Naive B cell (primary cell): ENCODE measurements around the gene TSPAN3. TPM values are rescaled to one million over a fixed set of nuclear protein-coding genes. Genes with fewer than 3 reads are reported as not detected.

Source experiments
- ATAC-seq, 2 donors: fragments of 150-1000 bp; cut with Tn5 transposase; 2 replicates each; pipeline ENCODE4 v1.10.0; 2021; ENCODE audit warnings: low read depth in 2 of 2, mild to moderate bottlenecking in 2 of 2, moderate library complexity in 2 of 2
- DNase-seq: peaks from one replicate; pipeline ENCODE4 v3.0.0; 2022
- H3K27ac Mint-ChIP-seq, 6 donors: one replicate each; pipeline ENCODE4 v1.8.0; 2020 to 2022; ENCODE audit warnings: mild to moderate bottlenecking in 6 of 6, mixed read lengths in 6 of 6, moderate library complexity in 5 of 6, inconsistent platforms in 2 of 6
- H3K27me3 Mint-ChIP-seq, 3 donors: one replicate each; pipeline ENCODE4 v1.8.0; 2021 to 2022; ENCODE audit warnings: mixed read lengths in 3 of 3, mild to moderate bottlenecking in 1 of 3
- H3K36me3 Mint-ChIP-seq, 2 donors: one replicate each; pipeline ENCODE4 v1.8.0; 2020 to 2022; ENCODE audit warnings: mixed read lengths in 2 of 2, inconsistent platforms in 1 of 2, mild to moderate bottlenecking in 1 of 2
- H3K4me1 Mint-ChIP-seq, 3 donors: one replicate each; pipeline ENCODE4 v1.8.0; 2020 to 2022; ENCODE audit warnings: mixed read lengths in 3 of 3, inconsistent platforms in 1 of 3, mild to moderate bottlenecking in 1 of 3, moderate library complexity in 1 of 3
- H3K4me3 Mint-ChIP-seq, 8 donors: one replicate each; pipeline ENCODE4 v1.8.0; 2020 to 2022; ENCODE audit warnings: mild to moderate bottlenecking in 8 of 8, mixed read lengths in 8 of 8, moderate library complexity in 8 of 8, inconsistent platforms in 2 of 8
- H3K9me3 Mint-ChIP-seq, 7 donors: one replicate each; pipeline ENCODE4 v1.8.0; 2020 to 2022; ENCODE audit warnings: mixed read lengths in 7 of 7, mild to moderate bottlenecking in 5 of 7, inconsistent platforms in 2 of 7, moderate library complexity in 1 of 7
- polyA plus RNA-seq, 6 donors: library from polyadenylated mRNA; unstranded; fragments of 300-500 nt; fragmentation: Illumina TruSeq; gene quantifications; one replicate each; pipeline ENCODE4 v1.2.3, GENCODE V29; 2021; ENCODE audit warnings: low read depth in 6 of 6

The TSPAN3 gene
- polyA plus RNA-seq, 6 donors from 2014 or later: 418 to 685 (median 569) TPM

- Mint-ChIP-seq H3K27ac (no peak overlapping the region), H3K36me3 (no peaks in the 10 kb centered on the region), H3K4me1 (peaks cover 6 to 27% (median 12%) of the 10 kb centered on the region in 3 donors), H3K9me3 (no peaks in the 10 kb centered on the region), H3K4me3 (no peak overlapping the region), H3K27me3 (no peaks in the 10 kb centered on the region)
- no peak for DNase-seq
- no peak for ATAC-seq
These were observed 4.6 kb upstream of the TSPAN3 start for GRCh38 chr15:77075528-77075927.

- Mint-ChIP-seq H3K9me3 (no peaks in the 10 kb centered on the region), H3K4me3 (peak overlapping the region in 1 of 8 donors; percentile 99), H3K36me3 (no peaks in the 10 kb centered on the region), H3K4me1 (peaks cover 13 to 34% (median 19%) of the 10 kb centered on the region in 3 donors), H3K27me3 (no peaks in the 10 kb centered on the region), H3K27ac (peak overlapping the region in 2 of 6 donors; percentile 21 to 33)
- DNase-seq (no peak), ATAC-seq (no peak)
These were observed 3.4 kb upstream of the TSPAN3 start for GRCh38 chr15:77074350-77074749.

GRCh38 chr15:77071305-77072223 lies 655 bp upstream of the TSPAN3 start:
- Mint-ChIP-seq H3K4me3 (peak overlapping the region; percentile 78 to 99 (median 88)), H3K36me3 (peaks cover 0 to 7% of the 10 kb centered on the region in 2 donors), H3K27ac (peak overlapping the region; percentile 82 to 95 (median 86)), H3K4me1 (peaks cover 36 to 60% (median 47%) of the 10 kb centered on the region in 3 donors), H3K27me3 (no peaks in the 10 kb centered on the region), H3K9me3 (no peaks in the 10 kb centered on the region)
- ATAC-seq (no peak), DNase-seq (no peak)

- ATAC-seq: no peak
- Mint-ChIP-seq H3K27ac (peak overlapping the region in 5 of 6 donors; percentile 79 to 98 (median 88)), H3K27me3 (no peaks in the 10 kb centered on the region), H3K4me1 (peaks cover 40 to 66% (median 58%) of the 10 kb centered on the region in 3 donors), H3K9me3 (no peaks in the 10 kb centered on the region), H3K36me3 (peaks cover 0 to 8% of the 10 kb centered on the region in 2 donors), H3K4me3 (peak overlapping the region; percentile 83 to 99 (median 93))
- DNase-seq: no peak
These were observed 772 bp downstream of the TSPAN3 start for GRCh38 chr15:77070180-77070494.

GRCh38 chr15:77069521-77070121 lies 1.3 kb downstream of the TSPAN3 start:
- peaks cover 45 to 71% (median 64%) of the 10 kb centered on the region in 3 donors for H3K4me1 Mint-ChIP-seq
- H3K27ac Mint-ChIP-seq: peak overlapping the region; percentile 79 to 98 (median 86)
- no peaks in the 10 kb centered on the region for H3K27me3 Mint-ChIP-seq
- DNase-seq: no peak
- no peak for ATAC-seq
- peak overlapping the region; percentile 83 to 99 (median 93) for H3K4me3 Mint-ChIP-seq
- H3K9me3 Mint-ChIP-seq: no peaks in the 10 kb centered on the region
- peaks cover 0 to 8% of the 10 kb centered on the region in 2 donors for H3K36me3 Mint-ChIP-seq

- Mint-ChIP-seq H3K27me3 (no peaks in the 10 kb centered on the region), H3K4me1 (peaks cover 53 to 80% (median 74%) of the 10 kb centered on the region in 3 donors), H3K27ac (peak overlapping the region; percentile 28 to 89 (median 56)), H3K9me3 (no peaks in the 10 kb centered on the region), H3K4me3 (peak overlapping the region; percentile 31 to 99 (median 88)), H3K36me3 (peaks cover 0 to 8% of the 10 kb centered on the region in 2 donors)
- DNase-seq (no peak), ATAC-seq (no peak)
These were observed 2.3 kb downstream of the TSPAN3 start for GRCh38 chr15:77068633-77069032.

- H3K4me1 Mint-ChIP-seq: peaks cover 61 to 81% (median 74%) of the 10 kb centered on the region in 3 donors
- peaks cover 0 to 8% of the 10 kb centered on the region in 2 donors for H3K36me3 Mint-ChIP-seq
- peak overlapping the region; percentile 87 to 95 (median 90) for H3K27ac Mint-ChIP-seq
- H3K27me3 Mint-ChIP-seq: no peaks in the 10 kb centered on the region
- ATAC-seq: peak; percentile 22 to 26
- peak; percentile 55 for DNase-seq
- peak overlapping the region; percentile 70 to 93 (median 80) for H3K4me3 Mint-ChIP-seq
- no peaks in the 10 kb centered on the region for H3K9me3 Mint-ChIP-seq
These were observed 3.1 kb downstream of the TSPAN3 start for GRCh38 chr15:77067691-77068367.

- Mint-ChIP-seq H3K27me3 (no peaks in the 10 kb centered on the region), H3K27ac (peak overlapping the region; percentile 87 to 95 (median 90)), H3K4me1 (peaks cover 62 to 85% (median 72%) of the 10 kb centered on the region in 3 donors), H3K36me3 (peaks cover 0 to 8% of the 10 kb centered on the region in 2 donors), H3K4me3 (peak overlapping the region; percentile 70 to 93 (median 80)), H3K9me3 (no peaks in the 10 kb centered on the region)
- ATAC-seq (no peak), DNase-seq (no peak)
These were observed 3.8 kb downstream of the TSPAN3 start for GRCh38 chr15:77066971-77067690.

- peaks cover 0 to 8% of the 10 kb centered on the region in 2 donors for H3K36me3 Mint-ChIP-seq
- peaks cover 71 to 95% (median 75%) of the 10 kb centered on the region in 3 donors for H3K4me1 Mint-ChIP-seq
- H3K27me3 Mint-ChIP-seq: no peaks in the 10 kb centered on the region
- ATAC-seq (no peak), DNase-seq (no peak)
- H3K27ac Mint-ChIP-seq: peak overlapping the region; percentile 1 to 91 (median 67)
- no peaks in the 10 kb centered on the region for H3K9me3 Mint-ChIP-seq
- peak overlapping the region in 7 of 8 donors; percentile 0 to 71 (median 43) for H3K4me3 Mint-ChIP-seq
These were observed 6.2 kb downstream of the TSPAN3 start for GRCh38 chr15:77064539-77065308.

GRCh38 chr15:77064063-77064462 lies 6.8 kb downstream of the TSPAN3 start:
- ATAC-seq: no peak
- peaks cover 0 to 8% of the 10 kb centered on the region in 2 donors for H3K36me3 Mint-ChIP-seq
- H3K27me3 Mint-ChIP-seq: no peaks in the 10 kb centered on the region
- peaks cover 69 to 93% (median 75%) of the 10 kb centered on the region in 3 donors for H3K4me1 Mint-ChIP-seq
- H3K9me3 Mint-ChIP-seq: no peaks in the 10 kb centered on the region
- no peak for DNase-seq
- H3K27ac Mint-ChIP-seq: peak overlapping the region in 5 of 6 donors; percentile 65 to 90 (median 83)
- H3K4me3 Mint-ChIP-seq: peak overlapping the region in 5 of 8 donors; percentile 37 to 82 (median 47)

GRCh38 chr15:77063249-77063648 lies 7.7 kb downstream of the TSPAN3 start:
- H3K4me1 Mint-ChIP-seq: peaks cover 70 to 90% (median 73%) of the 10 kb centered on the region in 3 donors
- H3K36me3 Mint-ChIP-seq: peaks cover 0 to 8% of the 10 kb centered on the region in 2 donors
- H3K27ac Mint-ChIP-seq: peak overlapping the region in 2 of 6 donors; percentile 69 to 84
- no peaks in the 10 kb centered on the region for H3K27me3 Mint-ChIP-seq
- peak overlapping the region in 2 of 8 donors; percentile 2 to 30 for H3K4me3 Mint-ChIP-seq
- DNase-seq (no peak), ATAC-seq (no peak)
- H3K9me3 Mint-ChIP-seq: no peaks in the 10 kb centered on the region

GRCh38 chr15:77060546-77060945 lies 10.4 kb downstream of the TSPAN3 start:
- no peak for ATAC-seq
- Mint-ChIP-seq H3K27me3 (no peaks in the 10 kb centered on the region), H3K27ac (peak overlapping the region in 4 of 6 donors; percentile 24 to 77 (median 53)), H3K4me3 (peak overlapping the region in 6 of 8 donors; percentile 15 to 83 (median 70)), H3K4me1 (peaks cover 71 to 89% (median 79%) of the 10 kb centered on the region in 3 donors), H3K36me3 (no peaks in the 10 kb centered on the region), H3K9me3 (no peaks in the 10 kb centered on the region)
- no peak for DNase-seq
